IMR-90 (cell line): ENCODE data around the gene ANKRD27.

Experiments used
- BHLHE40 ChIP-seq: fragments of 150-350 bp; IDR thresholded peaks from 2 replicates; pipeline ENCODE4 v1.6.1; 2016; ENCODE audit warnings: mild to moderate bottlenecking, low read depth, low read length
- MAFK ChIP-seq: IDR thresholded peaks from 2 replicates; pipeline ENCODE4 v1.6.1; 2012; ENCODE audit warnings: low read depth, low read length, improper control_type of control experiment
- MAZ ChIP-seq: IDR thresholded peaks from 2 replicates; pipeline ENCODE4 v1.6.1; 2012; ENCODE audit warnings: low read depth, mild to moderate bottlenecking, low read length, improper control_type of control experiment, moderate library complexity, borderline replicate concordance
- MXI1 ChIP-seq: IDR thresholded peaks from 2 replicates; pipeline ENCODE4 v1.6.1; 2012; ENCODE audit warnings: low read depth, mild to moderate bottlenecking, low read length, moderate library complexity, borderline replicate concordance
- NFE2L2 ChIP-seq: fragments of 150-350 bp; IDR thresholded peaks from 2 replicates; pipeline ENCODE4 v1.6.1; 2016; ENCODE audit warnings: low read depth, mild to moderate bottlenecking, low read length
- POLR2A ChIP-seq: IDR thresholded peaks from 2 replicates; pipeline ENCODE4 v1.6.1; 2012; ENCODE audit warnings: mild to moderate bottlenecking, low read depth, low read length
- RCOR1 ChIP-seq: IDR thresholded peaks from 2 replicates; pipeline ENCODE4 v1.6.1; 2012; ENCODE audit warnings: mild to moderate bottlenecking, low read length, improper control_type of control experiment; ENCODE audit not compliant: insufficient replicate concordance
- RFX5 ChIP-seq: IDR thresholded peaks from 2 replicates; pipeline ENCODE4 v1.8.0; 2012; ENCODE audit warnings: low read depth, mild to moderate bottlenecking, low read length, moderate library complexity
- SMC3 ChIP-seq: fragments of 150-350 bp; IDR thresholded peaks from 2 replicates; pipeline ENCODE4 v1.6.1; 2016; ENCODE audit warnings: low read depth, mild to moderate bottlenecking, antibody characterized with exemption, low read length, moderate library complexity
- USF2 ChIP-seq: fragments of 150-350 bp; IDR thresholded peaks from 2 replicates; pipeline ENCODE4 v1.6.1; 2017; ENCODE audit warnings: mild to moderate bottlenecking, antibody characterized with exemption, low read length, low read depth
- TF ChIP-seq, protein P1 (sequence below): conservative IDR thresholded peaks from 2 replicates; pipeline ENCODE4 v1.5.1; 2012; ENCODE audit warnings: mild to moderate bottlenecking, low read depth, low read length, improper control_type of control experiment

DNA sequence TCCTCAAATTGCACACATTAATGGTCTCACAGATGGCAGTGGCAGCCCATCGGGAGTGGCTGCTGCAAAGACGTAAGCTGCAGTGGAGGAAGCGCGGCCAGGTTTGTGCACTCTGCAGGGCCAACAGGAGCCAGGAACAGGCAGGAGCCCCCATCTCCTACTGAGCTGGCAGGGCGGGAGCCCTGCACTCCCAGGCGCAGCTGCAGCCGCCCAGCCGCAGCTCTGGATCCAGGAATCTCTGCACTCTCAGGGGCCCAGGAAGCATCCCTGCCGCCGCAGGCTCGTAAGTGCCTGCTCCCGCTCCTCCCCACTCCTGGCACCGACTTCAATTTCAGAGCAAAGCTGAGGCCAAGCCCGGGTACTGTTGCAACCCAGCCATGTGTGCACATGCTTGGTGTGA lies 37.5 kb downstream of the ANKRD27 start:
- TF ChIP-seq, protein P1, sequence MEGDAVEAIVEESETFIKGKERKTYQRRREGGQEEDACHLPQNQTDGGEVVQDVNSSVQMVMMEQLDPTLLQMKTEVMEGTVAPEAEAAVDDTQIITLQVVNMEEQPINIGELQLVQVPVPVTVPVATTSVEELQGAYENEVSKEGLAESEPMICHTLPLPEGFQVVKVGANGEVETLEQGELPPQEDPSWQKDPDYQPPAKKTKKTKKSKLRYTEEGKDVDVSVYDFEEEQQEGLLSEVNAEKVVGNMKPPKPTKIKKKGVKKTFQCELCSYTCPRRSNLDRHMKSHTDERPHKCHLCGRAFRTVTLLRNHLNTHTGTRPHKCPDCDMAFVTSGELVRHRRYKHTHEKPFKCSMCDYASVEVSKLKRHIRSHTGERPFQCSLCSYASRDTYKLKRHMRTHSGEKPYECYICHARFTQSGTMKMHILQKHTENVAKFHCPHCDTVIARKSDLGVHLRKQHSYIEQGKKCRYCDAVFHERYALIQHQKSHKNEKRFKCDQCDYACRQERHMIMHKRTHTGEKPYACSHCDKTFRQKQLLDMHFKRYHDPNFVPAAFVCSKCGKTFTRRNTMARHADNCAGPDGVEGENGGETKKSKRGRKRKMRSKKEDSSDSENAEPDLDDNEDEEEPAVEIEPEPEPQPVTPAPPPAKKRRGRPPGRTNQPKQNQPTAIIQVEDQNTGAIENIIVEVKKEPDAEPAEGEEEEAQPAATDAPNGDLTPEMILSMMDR = no peak
- no peak for TF ChIP-seq SMC3
- TF ChIP-seq RFX5 = no peak
- TF ChIP-seq MXI1 = no peak
- TF ChIP-seq POLR2A = no peak
- TF ChIP-seq RCOR1 = no peak
- TF ChIP-seq USF2 = no peak
- TF ChIP-seq BHLHE40 = no peak
- TF ChIP-seq MAFK = no peak
- no peak for TF ChIP-seq NFE2L2
- no peak for TF ChIP-seq MAZ
